Loucy (cell line): ENCODE measurements around the gene APOA4.

Experiments
- CTCF ChIP-seq: fragments of 200-600 bp; sonication (generic); conservative IDR thresholded peaks from 2 replicates; pipeline ENCODE4 v1.5.1; 2014; ENCODE audit warnings: mild to moderate bottlenecking, antibody characterized with exemption, low read length
- EZH2phosphoT487 ChIP-seq: fragments of 200-600 bp; IDR thresholded peaks from 2 replicates; pipeline ENCODE4 v1.6.1; 2018; ENCODE audit warnings: antibody characterized with exemption, mild to moderate bottlenecking, moderate library complexity, borderline replicate concordance

DNA sequence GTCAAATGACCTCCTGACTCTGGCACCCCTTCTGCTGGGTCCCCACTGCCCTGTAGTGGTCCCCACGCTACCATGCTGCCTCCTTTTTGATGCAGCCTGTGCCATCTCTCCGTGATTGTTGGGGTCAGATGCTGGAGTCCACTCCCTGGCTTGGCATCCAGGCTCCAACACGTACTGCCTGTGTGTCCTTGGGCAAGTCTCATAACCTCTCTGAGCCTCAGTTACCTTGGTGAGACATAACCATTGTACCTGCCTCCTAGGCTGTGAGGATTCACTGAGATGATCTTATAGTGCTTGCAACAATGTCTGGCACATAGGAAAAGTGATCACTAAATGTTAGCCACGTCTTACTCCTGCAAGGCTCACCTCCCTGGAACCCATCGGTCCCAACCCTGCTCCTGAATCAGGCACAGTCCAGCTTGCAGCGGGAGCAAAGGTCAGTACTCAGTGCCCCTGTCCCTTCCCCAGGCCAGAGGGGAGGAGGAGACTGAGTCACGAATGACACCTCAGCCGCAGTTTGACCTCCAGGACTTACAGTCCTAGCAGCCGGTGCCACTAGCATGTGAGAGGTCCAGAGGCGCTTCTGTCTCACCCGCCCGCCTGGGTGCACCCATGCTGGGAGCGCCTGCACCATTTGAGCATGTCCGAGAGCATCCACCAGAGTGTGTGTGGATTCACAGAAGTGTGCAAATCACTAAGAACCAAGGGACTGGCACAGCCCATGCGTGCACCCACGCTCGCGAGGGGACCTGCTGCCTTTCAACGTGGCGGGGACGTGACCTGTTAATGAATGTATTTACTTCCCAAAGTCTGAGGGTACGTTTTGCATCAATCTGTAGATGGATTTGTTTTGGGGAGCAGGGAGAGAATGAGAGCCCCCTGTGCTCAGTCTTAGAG lies 3.0 kb upstream of the APOA4 start:
- TF ChIP-seq CTCF (no peak), EZH2phosphoT487 (no peak)
